Panc1 (cell line): Measurements from ENCODE around the gene PACC1. TPM values are rescaled to one million over a fixed set of nuclear protein-coding genes. Genes with fewer than 3 reads are reported as not detected.

ENCODE experiments used
- ATAC-seq: fragments of 200-7000 bp; cut with Tn5 transposase; 2 replicates; pipeline ENCODE4 v1.9.1; 2020; ENCODE audit warnings: mild to moderate bottlenecking, moderate library complexity
- BruUV-seq: library from RNA; stranded (reverse); fragments of 400-500 nt; replicated peaks from 2 replicates; lab custom pipeline; 2021; lab: Mats Ljungman, UMichigan
- CTCF ChIA-PET: fragments of 300-600 bp; sonication (Branson Sonifier 250); formaldehyde crosslinking; loops from one replicate; lab custom pipeline; 2022; ENCODE audit warnings: antibody characterized with exemption; lab: Charles Lee
- POLR2A ChIA-PET: fragments of 300-600 bp; sonication (Branson Sonifier 250); formaldehyde crosslinking; loops from one replicate; lab custom pipeline; 2022; ENCODE audit warnings: antibody characterized with exemption; lab: Charles Lee
- DNase-seq: peaks from one replicate; pipeline ENCODE4 v3.0.0-alpha.2; 2010; ENCODE audit warnings: low read depth, low spot score
- H3K27ac ChIP-seq: 2 replicates; pipeline ENCODE4 v1.5.1; 2011; ENCODE audit warnings: mild to moderate bottlenecking, low read length, inconsistent platforms
- H3K27me3 ChIP-seq: fragments of 200-500 bp; sonication (Bioruptor generic); 2 replicates; pipeline ENCODE4 v1.6.0; 2014; ENCODE audit warnings: low read length, inconsistent platforms; ENCODE audit not compliant: control insufficient read depth, insufficient read depth
- H3K36me3 ChIP-seq: fragments of 200-500 bp; sonication (Bioruptor generic); 2 replicates; pipeline ENCODE4 v1.5.1; 2014; ENCODE audit warnings: inconsistent platforms, mild to moderate bottlenecking, low read length, moderate library complexity; ENCODE audit not compliant: control insufficient read depth, insufficient read depth
- H3K4me1 ChIP-seq: 2 replicates; pipeline ENCODE4 v1.5.1; 2011; ENCODE audit warnings: inconsistent platforms, mild to moderate bottlenecking, low read length, moderate library complexity; ENCODE audit not compliant: control insufficient read depth, insufficient read depth
- H3K4me3 ChIP-seq, 2 experiments: 2 replicates each; pipeline ENCODE4 v1.5.1; 2011 to 2012; ENCODE audit warnings: low read depth in 2 of 2, low read length in 2 of 2, mild to moderate bottlenecking in 2 of 2, inconsistent platforms in 1 of 2, moderate library complexity in 1 of 2
- H3K9me3 ChIP-seq: fragments of 200-500 bp; sonication (Bioruptor generic); 2 replicates; pipeline ENCODE4 v1.5.1; 2014; ENCODE audit warnings: low read depth, mild to moderate bottlenecking, inconsistent platforms, low read length, moderate library complexity; ENCODE audit not compliant: control insufficient read depth, insufficient read depth
- POLR2AphosphoS5 ChIP-seq: IDR thresholded peaks from 2 replicates; pipeline ENCODE4 v1.6.1; 2012; ENCODE audit warnings: mild to moderate bottlenecking, low read depth, low read length, moderate library complexity
- SIN3A ChIP-seq: IDR thresholded peaks from 2 replicates; pipeline ENCODE4 v1.6.1; 2012; ENCODE audit warnings: low read depth, mild to moderate bottlenecking, low read length, moderate library complexity, borderline replicate concordance; ENCODE audit not compliant: insufficient read depth
- TCF7L2 ChIP-seq: IDR thresholded peaks from 2 replicates; pipeline ENCODE4 v1.6.1; 2011; ENCODE audit warnings: mild to moderate bottlenecking, low read depth, low read length, inconsistent platforms
- in situ Hi-C: cut with HindIII; loops from 2 replicates; pipeline ENCODE4 v1.10.0; 2016; ENCODE audit warnings: low sequenced_read_pairs, low pct_unique_long_range_greater_than_20kb
- intact Hi-C: fragments of 100-400 bp; cut with micrococcal nuclease; formaldehyde crosslinking; loops from one replicate; pipeline ENCODE4 v1.10.0; 2022; ENCODE audit not compliant: unreplicated experiment
- total RNA-seq: library from RNA; stranded (reverse); gene quantifications from one replicate; pipeline ENCODE4 v1.2.1, GENCODE V29; 2021; ENCODE audit not compliant: unreplicated experiment
- TF ChIP-seq, protein P1 (sequence below): fragments of 450-650 bp; IDR thresholded peaks from 2 replicates; pipeline ENCODE4 v1.5.1; 2017; ENCODE audit warnings: mild to moderate bottlenecking
- TF ChIP-seq, protein P2 (sequence below), 2 experiments: IDR thresholded peaks; 2 replicates each; pipeline ENCODE4 v1.6.1; 2011 to 2012; ENCODE audit warnings: low read depth in 2 of 2, control low read depth in 1 of 2, low read length in 1 of 2, mild to moderate bottlenecking in 1 of 2, moderate library complexity in 1 of 2; ENCODE audit not compliant: insufficient read depth in 1 of 2

PACC1 gene
- total RNA-seq, 1 experiment from 2014 or later = 11.5 TPM

DNA sequence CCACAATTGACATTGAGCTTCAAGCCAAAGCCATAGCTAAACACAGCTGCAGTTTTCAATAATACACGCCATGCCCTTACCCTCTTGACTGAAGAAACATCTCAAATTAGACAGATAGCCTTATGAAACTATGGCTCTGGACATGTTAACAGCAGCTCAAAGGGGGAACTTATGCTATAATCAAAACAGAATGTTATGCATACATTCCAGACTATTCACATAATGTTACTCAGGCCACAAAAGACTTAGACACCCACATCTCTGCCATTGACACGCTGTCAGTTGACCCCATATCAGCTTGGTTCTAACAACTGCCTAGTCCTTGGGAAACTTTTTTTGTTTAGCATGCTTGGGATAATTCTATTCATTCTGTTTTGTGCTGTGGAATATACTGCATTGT lies 15.7 kb upstream of the PACC1 start:
- peaks cover 3% of the 10 kb centered on the region; the same call in 1 of the 2 replicates for H3K4me1 ChIP-seq
- no TSS peak for BruUV-seq
- ChIA-PET CTCF (no interaction called here), POLR2A (no interaction called here)
- H3K9me3 ChIP-seq = no peaks in the 10 kb centered on the region
- H3K36me3 ChIP-seq = no peaks in the 10 kb centered on the region; the same call in 1 of the 2 replicates
- no peak overlapping the region for H3K27ac ChIP-seq
- DNase-seq = no peak
- H3K27me3 ChIP-seq = no peaks in the 10 kb centered on the region
- TF ChIP-seq SIN3A (no peak), TCF7L2 (no peak), POLR2AphosphoS5 (no peak)
- TF ChIP-seq, protein P1, sequence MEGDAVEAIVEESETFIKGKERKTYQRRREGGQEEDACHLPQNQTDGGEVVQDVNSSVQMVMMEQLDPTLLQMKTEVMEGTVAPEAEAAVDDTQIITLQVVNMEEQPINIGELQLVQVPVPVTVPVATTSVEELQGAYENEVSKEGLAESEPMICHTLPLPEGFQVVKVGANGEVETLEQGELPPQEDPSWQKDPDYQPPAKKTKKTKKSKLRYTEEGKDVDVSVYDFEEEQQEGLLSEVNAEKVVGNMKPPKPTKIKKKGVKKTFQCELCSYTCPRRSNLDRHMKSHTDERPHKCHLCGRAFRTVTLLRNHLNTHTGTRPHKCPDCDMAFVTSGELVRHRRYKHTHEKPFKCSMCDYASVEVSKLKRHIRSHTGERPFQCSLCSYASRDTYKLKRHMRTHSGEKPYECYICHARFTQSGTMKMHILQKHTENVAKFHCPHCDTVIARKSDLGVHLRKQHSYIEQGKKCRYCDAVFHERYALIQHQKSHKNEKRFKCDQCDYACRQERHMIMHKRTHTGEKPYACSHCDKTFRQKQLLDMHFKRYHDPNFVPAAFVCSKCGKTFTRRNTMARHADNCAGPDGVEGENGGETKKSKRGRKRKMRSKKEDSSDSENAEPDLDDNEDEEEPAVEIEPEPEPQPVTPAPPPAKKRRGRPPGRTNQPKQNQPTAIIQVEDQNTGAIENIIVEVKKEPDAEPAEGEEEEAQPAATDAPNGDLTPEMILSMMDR = no peak
- TF ChIP-seq, protein P2, sequence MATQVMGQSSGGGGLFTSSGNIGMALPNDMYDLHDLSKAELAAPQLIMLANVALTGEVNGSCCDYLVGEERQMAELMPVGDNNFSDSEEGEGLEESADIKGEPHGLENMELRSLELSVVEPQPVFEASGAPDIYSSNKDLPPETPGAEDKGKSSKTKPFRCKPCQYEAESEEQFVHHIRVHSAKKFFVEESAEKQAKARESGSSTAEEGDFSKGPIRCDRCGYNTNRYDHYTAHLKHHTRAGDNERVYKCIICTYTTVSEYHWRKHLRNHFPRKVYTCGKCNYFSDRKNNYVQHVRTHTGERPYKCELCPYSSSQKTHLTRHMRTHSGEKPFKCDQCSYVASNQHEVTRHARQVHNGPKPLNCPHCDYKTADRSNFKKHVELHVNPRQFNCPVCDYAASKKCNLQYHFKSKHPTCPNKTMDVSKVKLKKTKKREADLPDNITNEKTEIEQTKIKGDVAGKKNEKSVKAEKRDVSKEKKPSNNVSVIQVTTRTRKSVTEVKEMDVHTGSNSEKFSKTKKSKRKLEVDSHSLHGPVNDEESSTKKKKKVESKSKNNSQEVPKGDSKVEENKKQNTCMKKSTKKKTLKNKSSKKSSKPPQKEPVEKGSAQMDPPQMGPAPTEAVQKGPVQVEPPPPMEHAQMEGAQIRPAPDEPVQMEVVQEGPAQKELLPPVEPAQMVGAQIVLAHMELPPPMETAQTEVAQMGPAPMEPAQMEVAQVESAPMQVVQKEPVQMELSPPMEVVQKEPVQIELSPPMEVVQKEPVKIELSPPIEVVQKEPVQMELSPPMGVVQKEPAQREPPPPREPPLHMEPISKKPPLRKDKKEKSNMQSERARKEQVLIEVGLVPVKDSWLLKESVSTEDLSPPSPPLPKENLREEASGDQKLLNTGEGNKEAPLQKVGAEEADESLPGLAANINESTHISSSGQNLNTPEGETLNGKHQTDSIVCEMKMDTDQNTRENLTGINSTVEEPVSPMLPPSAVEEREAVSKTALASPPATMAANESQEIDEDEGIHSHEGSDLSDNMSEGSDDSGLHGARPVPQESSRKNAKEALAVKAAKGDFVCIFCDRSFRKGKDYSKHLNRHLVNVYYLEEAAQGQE (IDR thresholded peaks at IDR 0.05; ENCODE audit: insufficient read depth in 1 of 2, low read depth in 2 of 2, low read length in 1 of 2) = no peak
- no peak overlapping the region for H3K4me3 ChIP-seq
- no peak for ATAC-seq
- intact Hi-C loops = no loop called here
- in situ Hi-C loops = no loop called here

DNA sequence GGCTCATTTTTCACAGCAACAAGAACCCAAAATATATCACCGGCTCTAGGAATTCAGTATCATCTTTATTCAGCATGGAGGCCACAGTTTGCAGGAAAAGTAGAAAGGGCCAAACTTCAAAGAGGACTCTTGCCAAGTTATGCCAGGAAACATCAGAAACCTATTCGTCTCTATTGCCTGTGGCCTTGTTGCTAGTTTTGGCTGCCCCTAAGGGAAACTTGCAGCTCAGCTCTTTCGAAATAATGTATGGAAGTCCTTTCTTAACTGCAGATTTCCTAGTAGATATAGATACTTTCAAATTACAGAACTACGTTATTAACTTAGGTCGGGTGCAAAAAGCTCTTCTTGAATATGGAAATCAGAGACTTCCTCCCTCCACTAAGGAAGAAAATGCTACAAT lies 13.8 kb upstream of the PACC1 start:
- no peak for DNase-seq
- Histone ChIP-seq H3K27ac (no peak overlapping the region), H3K27me3 (peaks cover 6% of the 10 kb centered on the region; the same call in 1 of the 2 replicates), H3K4me3 (no peak overlapping the region), H3K4me1 (no peaks in the 10 kb centered on the region), H3K36me3 (no peaks in the 10 kb centered on the region; the same call in 1 of the 2 replicates), H3K9me3 (no peaks in the 10 kb centered on the region)
- TF ChIP-seq, protein P2 (IDR thresholded peaks at IDR 0.05; ENCODE audit: insufficient read depth in 1 of 2, low read depth in 2 of 2, low read length in 1 of 2) = no peak
- no peak for TF ChIP-seq POLR2AphosphoS5
- no peak for TF ChIP-seq TCF7L2
- TF ChIP-seq, protein P1 = no peak
- TF ChIP-seq SIN3A = no peak
- in situ Hi-C loops (no loop called here), intact Hi-C loops (no loop called here)
- ChIA-PET CTCF (interaction anchor here (0.6 kb wide), 1 partner anchor 364 kb away, joined by 7 read pairs; no protein-coding TSS in a partner anchor), POLR2A (no interaction called here)
- no TSS peak for BruUV-seq
- no peak for ATAC-seq
